GM19372 (cell line): Measurements from ENCODE around the gene NFATC2.

Experiments
- ATAC-seq: cut with Tn5 transposase; IDR thresholded peaks from one replicate; pipeline ENCODE4 v1.9.1; 2021; ENCODE audit warnings: mild to moderate bottlenecking, low read depth, moderate library complexity; ENCODE audit not compliant: unreplicated experiment

The NFATC2 gene

DNA sequence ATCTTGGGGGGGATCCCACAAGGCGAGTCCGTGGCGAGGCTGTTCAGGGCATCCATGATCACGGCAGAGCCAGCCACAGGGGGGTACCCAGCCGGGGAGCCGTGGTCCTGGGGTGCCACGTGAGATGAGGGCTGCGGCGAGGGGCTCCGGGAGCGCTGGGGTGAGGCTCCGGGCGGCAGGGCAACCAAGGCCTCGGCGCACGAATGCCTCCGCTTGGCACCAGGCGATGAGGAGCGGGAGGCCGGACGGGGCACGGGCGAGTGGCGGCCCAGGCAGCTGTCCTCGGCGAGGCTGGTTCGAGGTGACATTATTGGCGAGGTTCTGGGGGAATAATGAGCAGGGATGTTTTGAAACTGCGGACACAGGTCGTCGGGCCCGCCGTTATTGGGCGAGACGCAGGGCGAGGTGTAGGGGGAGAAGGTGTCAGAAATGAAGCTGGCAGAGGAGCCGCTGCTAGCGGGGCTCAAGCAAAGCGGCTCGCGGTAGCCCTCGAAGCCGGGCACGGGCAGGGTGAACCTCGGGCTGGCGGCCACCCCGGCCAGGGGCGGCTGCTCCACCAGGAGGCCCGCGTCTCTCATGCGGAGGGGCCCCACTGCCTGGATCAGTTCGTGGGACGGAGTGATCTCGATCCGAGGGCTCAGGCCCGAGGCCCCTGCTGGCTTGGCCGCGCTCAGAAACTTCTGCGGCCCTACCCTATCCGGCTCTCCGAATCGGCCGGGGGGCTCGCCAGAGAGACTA lies 19.1 kb downstream of the NFATC2 start:
- no peak for ATAC-seq

DNA sequence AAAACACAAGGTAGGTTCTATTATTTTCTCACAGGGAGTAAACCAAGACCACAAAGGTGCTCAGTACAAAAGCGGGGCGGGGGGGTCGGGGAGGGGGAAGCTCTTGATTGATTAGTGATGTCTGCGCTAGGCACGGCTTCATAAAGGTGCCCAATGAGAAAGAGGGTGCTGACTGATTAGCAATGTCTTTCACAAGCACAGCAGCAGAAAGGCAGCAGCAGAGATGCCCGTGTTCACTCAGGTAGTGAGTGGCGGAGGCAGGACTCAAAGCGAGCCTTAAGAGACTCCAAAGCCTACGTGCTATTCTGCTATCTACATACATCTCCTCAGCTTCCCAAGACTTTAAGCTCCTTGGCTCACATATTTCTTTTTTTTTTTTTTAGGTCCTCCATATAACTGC lies 20.3 kb downstream of the NFATC2 start:
- ATAC-seq: no peak

DNA sequence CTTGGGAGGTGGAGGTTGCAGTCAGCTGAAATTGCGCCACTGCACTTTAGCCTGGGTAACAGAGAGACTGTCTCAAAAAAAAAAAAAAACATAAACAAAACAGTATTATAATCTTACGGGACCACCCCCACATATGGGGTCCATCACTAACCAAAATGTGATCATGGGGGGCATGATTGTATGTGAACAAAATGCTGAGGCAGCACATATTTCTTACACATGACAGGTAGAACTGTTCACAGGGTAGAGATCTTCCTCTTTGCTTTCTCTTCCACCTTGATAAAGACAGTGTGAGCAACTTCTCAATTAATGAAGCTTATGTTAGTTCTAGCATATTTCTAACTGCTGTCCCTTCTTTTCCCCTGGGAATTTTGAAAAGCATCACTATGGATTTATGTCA lies 24.7 kb downstream of the NFATC2 start:
- no peak for ATAC-seq

DNA sequence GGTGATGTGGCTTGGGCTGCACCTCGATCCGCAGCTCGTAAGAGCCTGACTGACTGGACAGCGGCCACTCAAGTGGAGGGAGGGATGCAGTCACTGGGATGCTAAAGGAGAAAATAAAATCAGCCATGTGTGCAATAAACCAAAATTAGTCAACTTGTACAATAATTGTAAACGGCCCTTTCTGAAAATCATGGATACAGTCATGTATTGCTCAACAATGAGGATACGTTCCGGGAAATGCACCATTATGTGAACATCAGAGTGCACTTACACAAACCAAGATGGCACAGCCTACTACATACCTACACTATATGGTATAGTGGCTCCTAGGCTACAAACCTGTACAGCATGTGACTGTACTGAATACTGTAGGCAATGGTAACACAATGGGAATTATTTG lies 25.7 kb downstream of the NFATC2 start:
- no peak for ATAC-seq

DNA sequence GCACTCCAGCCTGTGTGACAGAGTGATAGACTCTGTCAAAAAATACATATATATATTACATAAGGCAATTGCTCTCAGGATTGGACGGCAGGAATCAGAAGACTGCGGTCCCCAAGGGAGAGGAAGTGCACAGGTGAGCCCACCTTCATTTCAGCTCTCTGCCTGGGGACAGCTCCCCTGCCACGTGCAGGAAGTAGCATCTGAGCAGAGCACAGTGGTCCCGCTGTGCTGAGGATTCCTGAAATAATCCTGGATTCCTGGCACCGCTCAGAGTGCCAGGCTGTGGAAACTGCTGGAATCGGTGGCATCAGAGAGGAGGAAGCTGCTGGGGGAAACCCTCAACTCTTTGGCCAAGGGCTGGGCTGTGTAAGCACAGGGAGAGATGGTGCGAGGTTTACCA lies 27.7 kb downstream of the NFATC2 start:
- ATAC-seq: no peak

DNA sequence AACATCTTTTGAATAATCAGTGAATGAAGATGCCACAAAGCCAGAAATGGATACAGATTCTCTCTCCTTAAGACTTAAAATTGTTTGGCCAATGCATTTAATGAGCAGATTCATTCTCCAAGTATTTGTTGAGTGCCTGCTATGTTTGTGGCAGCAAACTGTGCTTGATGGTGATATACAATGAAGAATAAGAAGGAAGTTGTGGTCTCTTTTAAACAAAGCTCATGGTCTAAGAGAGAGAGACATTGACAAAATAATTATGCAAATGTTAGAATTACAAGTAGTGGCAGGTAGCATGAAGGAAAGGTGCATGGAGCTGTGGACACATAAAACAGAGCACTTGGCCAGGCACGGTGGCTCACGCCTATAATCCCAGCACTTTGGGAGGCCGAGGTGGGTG lies 28.3 kb downstream of the NFATC2 start:
- ATAC-seq: no peak

DNA sequence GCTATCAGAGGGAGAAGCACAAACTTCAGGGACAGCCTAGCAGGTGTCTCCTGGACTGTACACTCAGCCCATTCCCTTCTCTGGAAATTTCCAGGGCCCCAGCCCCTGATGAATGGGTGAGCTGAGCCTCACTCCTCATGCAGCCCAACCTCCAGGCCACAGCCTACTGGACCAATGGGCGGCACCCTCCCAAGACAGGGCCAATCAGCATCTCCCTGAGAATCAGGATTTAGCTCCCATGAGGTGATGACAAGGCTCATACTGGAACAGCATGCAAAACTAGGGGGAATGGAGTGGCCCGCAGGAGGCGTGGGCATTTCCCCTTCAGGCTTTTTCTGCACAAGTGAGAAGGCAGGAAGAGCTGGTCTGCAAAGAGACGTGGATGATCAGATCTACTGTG lies 29.0 kb downstream of the NFATC2 start:
- ATAC-seq: no peak

DNA sequence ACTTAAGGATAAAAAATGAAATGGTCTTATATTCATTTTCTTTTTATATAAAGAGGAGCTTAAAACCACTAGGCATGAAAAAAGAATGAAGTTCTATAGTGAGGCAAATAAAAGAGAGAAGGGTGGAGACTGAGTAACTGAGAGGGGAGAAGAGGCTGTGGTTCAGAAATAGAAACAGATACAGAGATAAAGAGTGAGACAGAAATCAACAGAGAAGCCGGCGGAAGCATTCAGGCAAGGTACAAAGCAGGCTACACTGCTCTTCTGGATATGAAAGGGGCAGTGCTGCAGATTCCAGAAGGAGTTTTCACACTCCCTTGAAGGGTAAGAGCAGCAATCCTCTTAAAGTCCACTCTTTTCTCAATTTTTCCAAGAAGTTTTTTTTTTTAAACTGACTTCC lies 29.9 kb downstream of the NFATC2 start:
- no peak for ATAC-seq

DNA sequence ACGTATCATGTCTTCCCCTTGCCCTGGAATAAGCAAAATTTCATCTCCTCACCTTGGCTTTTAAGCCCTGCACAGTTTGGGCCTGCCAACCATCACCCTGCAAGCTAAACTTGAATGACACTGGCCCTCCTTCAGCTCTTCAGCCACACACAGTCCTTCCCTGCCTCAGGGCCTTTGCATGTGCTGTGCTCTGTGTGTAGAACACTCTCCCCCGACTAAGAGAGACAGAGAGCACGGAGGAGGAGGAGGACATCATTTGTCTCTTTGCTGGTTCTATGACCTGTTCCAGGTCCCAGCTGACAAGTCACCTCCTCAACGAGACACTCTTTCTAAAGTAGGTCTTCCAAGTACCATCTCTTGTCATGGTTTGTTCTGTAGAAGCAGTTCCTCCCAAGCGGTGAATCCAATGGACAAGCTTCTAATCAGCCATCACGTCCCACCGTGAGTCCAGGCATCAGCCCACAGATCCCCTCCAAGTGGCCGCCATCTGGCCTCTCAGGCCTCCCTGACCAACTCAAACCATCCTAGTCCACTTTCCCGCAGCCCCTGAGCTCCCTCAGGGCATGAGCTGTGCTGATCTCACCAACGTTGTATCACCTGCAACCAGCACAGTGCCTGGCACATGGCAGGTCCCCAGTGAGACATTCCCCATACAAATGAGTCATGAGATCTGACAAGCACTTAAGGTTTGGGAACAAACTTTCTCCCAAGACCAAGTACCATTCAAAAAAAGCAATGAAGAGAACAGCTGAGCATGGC lies 30.5 kb downstream of the NFATC2 start:
- ATAC-seq: no peak

DNA sequence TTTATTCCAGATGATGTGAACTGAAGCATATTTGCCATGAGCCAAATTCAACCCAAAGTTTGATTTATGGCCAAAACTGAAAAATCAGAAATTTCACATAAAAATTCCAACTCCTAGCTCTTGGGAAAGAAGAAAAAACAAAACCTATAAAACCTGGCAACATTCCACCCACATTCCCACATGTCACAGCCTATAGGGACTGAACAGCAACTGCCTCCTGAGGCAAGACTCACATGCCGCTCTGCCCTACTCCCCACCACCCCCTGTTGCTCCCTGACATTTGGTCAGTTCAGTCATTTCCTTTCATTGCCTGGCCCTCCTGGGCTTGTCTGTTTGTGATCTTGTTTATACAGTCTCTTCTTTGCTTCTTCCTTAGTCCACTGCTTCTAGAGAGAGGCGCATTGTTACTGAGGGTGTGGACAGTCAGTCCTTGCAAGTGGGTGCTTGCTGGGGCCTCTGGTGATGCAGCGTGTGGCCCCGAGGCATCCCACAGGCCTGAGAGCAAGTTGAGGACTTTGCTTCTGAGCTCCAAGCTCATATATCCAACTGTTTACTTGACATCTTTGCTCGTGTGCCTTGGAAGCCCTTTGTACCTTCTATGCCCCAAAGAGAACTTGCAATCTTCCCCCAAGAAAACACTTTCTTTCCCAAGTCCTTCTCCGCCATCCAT lies 31.4 kb downstream of the NFATC2 start:
- no peak for ATAC-seq

DNA sequence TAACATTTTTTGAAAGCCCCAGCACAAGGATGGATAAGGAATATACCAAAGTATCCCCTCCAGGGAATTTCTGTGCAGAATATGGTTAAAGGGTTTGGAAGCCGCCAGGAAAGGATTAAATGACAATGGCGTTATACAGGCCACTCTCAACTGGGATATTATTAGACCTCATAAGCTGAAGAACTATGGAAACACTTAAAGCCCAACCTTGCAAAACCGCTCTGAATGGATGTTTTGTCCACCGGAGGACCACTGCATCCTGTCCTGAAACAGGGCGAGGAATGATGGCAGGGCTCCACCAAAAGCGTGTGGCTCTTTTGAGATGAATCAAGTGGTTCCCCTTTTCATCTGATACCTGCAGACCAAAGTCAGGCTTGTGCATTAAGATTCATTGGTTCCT lies 32.4 kb downstream of the NFATC2 start:
- ATAC-seq: no peak

DNA sequence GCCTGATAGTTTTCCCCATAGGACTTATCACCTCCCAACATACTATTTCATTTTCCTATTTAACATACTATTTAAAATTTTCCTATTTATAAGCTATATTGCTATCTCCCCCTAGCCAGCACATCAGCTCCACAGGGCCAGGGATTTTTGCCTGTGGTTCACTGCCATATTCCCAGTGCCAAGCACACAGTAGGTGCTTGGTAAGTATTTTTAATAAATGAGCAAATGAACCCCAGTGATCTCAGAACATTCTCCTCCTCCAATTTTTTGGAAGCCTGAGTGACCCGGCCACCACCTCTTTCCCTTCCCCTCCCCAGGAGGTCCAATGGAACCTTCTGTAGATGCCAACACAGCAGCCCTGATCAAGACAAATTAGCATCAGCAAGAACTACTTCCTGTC lies 33.3 kb downstream of the NFATC2 start:
- no peak for ATAC-seq

DNA sequence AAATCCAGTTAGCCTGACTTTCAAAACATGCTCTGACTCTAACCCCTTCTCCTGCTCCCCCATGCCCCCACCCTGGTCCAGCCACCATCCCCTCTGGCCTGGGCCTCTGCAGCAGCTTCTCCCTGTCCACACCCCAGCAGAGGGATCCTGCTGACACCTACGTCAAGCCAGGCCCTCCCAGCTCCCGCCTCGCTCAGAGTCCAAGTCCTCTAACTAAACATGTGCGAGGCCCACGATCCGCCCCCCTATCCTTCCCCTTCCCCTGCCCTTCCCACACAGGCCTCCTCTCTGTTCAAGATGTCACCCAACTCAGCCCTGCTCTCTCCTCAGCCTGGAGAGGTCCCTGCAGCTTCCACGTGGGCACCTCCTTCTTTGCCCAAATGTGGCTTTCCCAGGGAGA lies 33.7 kb downstream of the NFATC2 start:
- ATAC-seq: no peak

DNA sequence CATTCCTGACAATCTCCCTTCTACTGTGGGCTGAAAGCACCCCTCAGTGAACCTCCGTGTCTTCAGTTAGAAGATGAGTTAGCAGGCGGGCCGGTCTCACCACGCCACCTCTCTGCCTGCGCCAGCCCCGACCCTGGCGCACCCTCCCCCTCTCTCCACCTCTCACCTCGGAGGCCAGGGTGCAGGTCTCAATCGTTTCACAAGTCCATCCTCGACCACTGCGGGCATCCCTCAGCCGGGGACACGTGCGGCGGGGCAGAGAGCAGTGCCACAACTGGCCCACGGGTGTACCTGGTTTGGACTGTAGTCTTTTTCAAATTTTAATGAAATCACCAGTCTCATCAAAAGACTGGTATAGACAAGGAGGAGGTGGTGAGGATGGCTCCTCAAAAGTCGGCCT lies 34.4 kb downstream of the NFATC2 start:
- ATAC-seq: no peak

DNA sequence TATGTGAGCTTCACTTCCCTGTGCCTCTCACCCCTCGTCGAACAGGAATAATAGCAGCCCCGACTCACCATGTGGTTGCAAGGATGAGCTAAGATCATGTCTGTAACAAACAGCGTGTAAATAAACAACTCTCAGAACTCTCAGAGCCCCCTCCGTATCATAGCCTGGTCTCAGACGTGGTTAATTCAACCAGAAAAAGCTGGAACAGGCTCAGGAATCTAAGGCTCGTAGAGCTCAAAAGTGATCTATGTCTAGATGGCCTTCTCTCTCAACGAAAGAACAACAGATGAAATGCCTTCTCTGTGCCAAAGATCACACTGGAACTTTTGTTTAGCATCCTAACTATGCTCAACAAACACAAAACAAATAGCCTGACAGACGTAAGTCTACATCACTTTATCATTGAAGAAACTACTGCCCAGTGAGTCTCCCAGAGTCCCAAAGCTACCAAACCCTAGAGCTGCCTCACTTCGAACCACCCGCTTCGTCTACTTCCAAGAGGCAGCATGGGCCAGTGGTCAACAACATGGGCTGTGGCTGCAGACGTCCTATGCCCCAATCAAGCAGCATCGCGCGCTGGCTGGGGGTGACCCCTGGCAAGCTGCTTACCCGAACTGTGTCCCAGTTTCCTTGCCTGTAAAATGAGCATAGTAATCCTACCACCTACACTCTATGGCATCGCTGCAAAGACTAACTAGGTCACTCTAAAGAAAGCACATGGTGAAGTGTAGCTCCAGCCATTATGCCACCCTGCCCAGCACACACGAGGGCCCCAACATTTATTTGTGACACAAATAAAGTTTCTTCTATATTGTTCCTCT lies 35.1 kb downstream of the NFATC2 start:
- ATAC-seq: no peak

DNA sequence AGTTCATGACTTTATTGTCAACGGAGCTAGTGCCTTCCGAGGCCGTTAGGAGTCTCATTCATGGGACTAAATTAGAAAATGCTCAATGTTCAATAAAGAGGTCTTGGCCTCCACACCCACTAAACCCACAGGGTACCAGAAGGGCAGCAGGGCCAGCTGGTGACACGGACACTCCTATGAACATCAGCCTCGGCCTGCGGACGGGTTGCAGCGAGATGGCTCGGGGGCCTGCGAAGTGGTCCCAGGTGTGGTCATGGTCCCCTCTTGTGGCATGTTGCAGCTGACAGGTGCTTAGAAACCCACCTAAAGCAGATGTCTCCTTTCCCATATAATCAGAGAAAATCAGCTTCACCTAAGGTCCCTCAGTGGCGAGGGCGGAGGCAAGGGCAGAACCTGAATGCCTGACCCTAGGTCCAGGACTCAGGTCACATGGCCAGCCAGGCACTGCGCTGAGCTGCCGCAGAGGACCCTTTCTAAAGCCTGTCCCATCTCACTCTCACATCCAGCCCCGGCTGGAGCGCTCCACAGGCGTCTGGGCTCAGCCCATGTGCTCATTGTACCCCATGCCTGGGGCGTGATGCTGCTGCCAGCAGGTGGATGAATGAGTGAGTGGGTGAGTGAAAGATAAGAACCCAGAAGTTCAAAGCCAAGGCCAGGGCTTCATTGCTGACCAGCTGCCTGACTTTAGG lies 35.8 kb downstream of the NFATC2 start:
- ATAC-seq: no peak

DNA sequence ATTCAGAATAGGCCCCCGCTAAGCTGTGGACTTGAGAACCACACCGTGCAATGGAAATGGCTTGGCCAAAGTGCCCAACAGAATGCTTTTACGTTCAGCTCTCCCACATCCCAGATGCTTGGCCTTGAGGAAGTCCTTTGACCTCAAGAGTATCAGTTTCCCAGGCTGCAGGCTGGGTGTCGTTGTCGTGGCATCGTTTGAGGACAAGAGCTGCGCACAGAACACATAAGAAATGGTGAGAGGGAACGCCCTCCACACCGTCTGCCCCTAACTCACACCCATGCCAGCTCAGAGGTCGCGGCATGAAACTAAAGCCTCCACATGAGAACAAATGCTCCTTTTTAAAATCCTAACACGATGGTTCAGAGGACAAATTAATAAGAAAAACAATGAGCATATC lies 37.0 kb downstream of the NFATC2 start:
- ATAC-seq: no peak

DNA sequence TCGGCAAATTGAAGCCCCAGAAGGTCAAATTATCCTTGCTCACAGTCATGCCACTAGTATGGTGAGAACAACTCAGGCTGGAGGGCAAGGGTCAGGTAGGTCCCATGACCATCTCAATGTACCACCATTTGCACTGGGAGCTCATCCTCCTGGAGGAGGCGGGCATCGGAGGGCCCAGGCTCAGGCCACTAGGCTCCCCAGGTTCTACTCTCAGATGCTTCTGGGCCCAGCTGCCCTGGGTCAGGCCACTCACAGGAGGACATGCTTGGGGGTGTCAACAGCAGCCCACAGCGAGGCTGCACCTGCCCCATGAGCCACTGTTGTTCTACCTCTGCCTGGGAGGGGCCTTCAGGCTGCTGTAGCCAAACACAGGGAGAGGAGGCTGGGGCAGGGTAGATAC lies 39.1 kb downstream of the NFATC2 start:
- ATAC-seq: no peak

DNA sequence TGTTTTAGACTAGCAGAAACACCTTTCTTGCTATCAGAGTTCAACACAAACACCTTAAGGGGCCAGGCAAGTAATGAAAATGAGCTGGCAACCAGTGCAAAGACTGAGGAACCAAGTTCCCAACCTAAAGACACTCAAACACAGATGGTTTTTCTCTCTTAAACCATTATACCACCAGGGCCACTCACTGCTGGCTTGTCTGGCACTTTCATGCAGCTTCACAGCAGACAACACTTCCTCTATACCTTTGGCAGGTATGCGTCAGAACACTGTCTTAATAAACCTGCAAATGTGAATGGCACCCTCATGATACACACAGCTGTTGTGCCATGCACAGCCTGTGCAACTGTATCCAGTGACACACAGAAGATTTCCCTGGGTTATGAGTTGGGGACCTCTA lies 41.6 kb downstream of the NFATC2 start:
- no peak for ATAC-seq

DNA sequence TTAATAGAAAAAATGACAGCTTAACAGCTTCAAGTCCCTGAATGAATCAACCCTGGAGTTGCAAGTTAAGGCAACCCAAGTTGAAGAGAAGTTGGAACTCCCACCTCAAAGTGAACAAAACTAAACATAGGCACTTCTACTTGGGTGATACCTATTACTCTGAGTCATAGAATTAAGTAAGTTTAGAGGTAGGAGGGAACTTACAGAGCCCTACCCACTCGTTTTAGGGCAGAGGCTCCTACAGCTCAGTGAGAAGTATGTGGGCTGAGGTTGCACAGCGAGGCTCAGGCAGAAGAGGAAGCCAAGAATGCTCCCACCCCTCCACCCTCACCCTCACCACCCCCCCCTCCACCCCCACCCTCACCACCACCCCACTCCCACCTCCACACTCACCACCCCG lies 42.2 kb downstream of the NFATC2 start:
- ATAC-seq: peak; percentile 66
